Osteoblast (primary cell): ENCODE results near the gene SERPINB8. TPM values are rescaled to one million over a fixed set of nuclear protein-coding genes. Genes with fewer than 3 reads are reported as not detected.

Experiments used
- DNase-seq: peaks from one replicate; pipeline ENCODE4 v3.0.0; 2011; ENCODE audit warnings: low spot score, mixed read lengths; ENCODE audit not compliant: insufficient read length; ENCODE audit errors: missing footprints
- H2AFZ ChIP-seq: 2 replicates; pipeline ENCODE4 v1.6.0; 2011; ENCODE audit warnings: mild to moderate bottlenecking, low read length
- H3K27ac ChIP-seq: 2 replicates; pipeline ENCODE4 v1.5.1; 2011; ENCODE audit warnings: mild to moderate bottlenecking, low read depth, low read length, moderate library complexity
- H3K27me3 ChIP-seq: 2 replicates; pipeline ENCODE4 v1.6.0; 2012; ENCODE audit warnings: mild to moderate bottlenecking, control low read depth, inconsistent platforms, low read length, moderate library complexity; ENCODE audit not compliant: insufficient read depth
- H3K36me3 ChIP-seq: 2 replicates; pipeline ENCODE4 v1.5.1; 2011; ENCODE audit warnings: mild to moderate bottlenecking, low read length, control low read depth, moderate library complexity; ENCODE audit not compliant: insufficient read depth
- H3K4me1 ChIP-seq: 2 replicates; pipeline ENCODE4 v1.5.1; 2011; ENCODE audit warnings: mild to moderate bottlenecking, low read length, control low read depth, moderate library complexity; ENCODE audit not compliant: insufficient read depth
- H3K4me2 ChIP-seq: 2 replicates; pipeline ENCODE4 v1.6.0; 2011; ENCODE audit warnings: mild to moderate bottlenecking, low read length; ENCODE audit not compliant: insufficient read depth
- H3K4me3 ChIP-seq: fragments of 200-600 bp; sonication (generic); 3 replicates; pipeline ENCODE4 v1.5.1; 2012; ENCODE audit warnings: mild to moderate bottlenecking, low read length, inconsistent platforms; ENCODE audit not compliant: insufficient read depth
- H3K79me2 ChIP-seq: 2 replicates; pipeline ENCODE4 v1.6.0; 2012; ENCODE audit warnings: mild to moderate bottlenecking, low read length, control low read depth, inconsistent platforms; ENCODE audit not compliant: insufficient read depth
- H3K9me3 ChIP-seq: 2 replicates; pipeline ENCODE4 v1.5.1; 2011; ENCODE audit warnings: low read depth, low read length, control low read depth
- H4K20me1 ChIP-seq: 2 replicates; pipeline ENCODE4 v1.6.0; 2012; ENCODE audit warnings: mild to moderate bottlenecking, low read length, control low read depth; ENCODE audit not compliant: insufficient read depth
- CTCF ChIP-seq: IDR thresholded peaks from 2 replicates; pipeline ENCODE4 v1.5.1; 2011; ENCODE audit warnings: mild to moderate bottlenecking, low read depth, low read length, moderate library complexity; ENCODE audit errors: extremely low read depth
- total RNA-seq: library from RNA; depleted of rRNA; stranded (reverse); fragments of >200 nt; gene quantifications from 2 replicates; pipeline ENCODE4 v1.2.3, GENCODE V29; 2012

SERPINB8 gene
- total RNA-seq, 1 donor = 30.4 TPM

GRCh38 chr18:63963615-63964256 is 6.1 kb upstream of the SERPINB8 start:
- no peak overlapping the region for H2AFZ ChIP-seq
- no peaks in the 10 kb centered on the region for H3K36me3 ChIP-seq
- H3K27me3 ChIP-seq = peaks cover 23% of the 10 kb centered on the region
- H3K9me3 ChIP-seq = no peaks in the 10 kb centered on the region
- H4K20me1 ChIP-seq = no peaks in the 10 kb centered on the region
- H3K4me2 ChIP-seq = no peak overlapping the region
- H3K79me2 ChIP-seq = no peaks in the 10 kb centered on the region
- no peaks in the 10 kb centered on the region for H3K4me1 ChIP-seq
- DNase-seq = peak; percentile 32
- H3K27ac ChIP-seq = no peak overlapping the region
- no peak overlapping the region for H3K4me3 ChIP-seq
- TF ChIP-seq CTCF = peak; percentile 91

GRCh38 chr18:63964908-63965307 is 5.0 kb upstream of the SERPINB8 start:
- no peak overlapping the region for H2AFZ ChIP-seq
- H3K4me2 ChIP-seq = no peak overlapping the region
- H3K79me2 ChIP-seq = no peaks in the 10 kb centered on the region
- no peak overlapping the region for H3K27ac ChIP-seq
- H4K20me1 ChIP-seq = no peaks in the 10 kb centered on the region
- H3K27me3 ChIP-seq = peaks cover 20% of the 10 kb centered on the region
- no peak for DNase-seq
- TF ChIP-seq CTCF = no peak
- no peaks in the 10 kb centered on the region for H3K9me3 ChIP-seq
- H3K4me1 ChIP-seq = peaks cover 7% of the 10 kb centered on the region
- no peak overlapping the region for H3K4me3 ChIP-seq
- no peaks in the 10 kb centered on the region for H3K36me3 ChIP-seq

GRCh38 chr18:63965716-63966330 is 4.1 kb upstream of the SERPINB8 start:
- Histone ChIP-seq H3K4me2 (no peak overlapping the region), H3K9me3 (no peaks in the 10 kb centered on the region), H3K4me1 (peaks cover 7% of the 10 kb centered on the region), H4K20me1 (no peaks in the 10 kb centered on the region), H3K27ac (no peak overlapping the region), H2AFZ (no peak overlapping the region), H3K36me3 (no peaks in the 10 kb centered on the region), H3K79me2 (peaks cover 2% of the 10 kb centered on the region), H3K4me3 (no peak overlapping the region), H3K27me3 (peaks cover 12% of the 10 kb centered on the region)
- TF ChIP-seq CTCF = no peak
- no peak for DNase-seq

- no peaks in the 10 kb centered on the region for H3K27me3 ChIP-seq
- H2AFZ ChIP-seq = peak overlapping the region; percentile 98
- peaks cover 7% of the 10 kb centered on the region for H3K4me1 ChIP-seq
- H4K20me1 ChIP-seq = peaks cover 5% of the 10 kb centered on the region
- H3K4me3 ChIP-seq = peak overlapping the region; percentile 89
- H3K27ac ChIP-seq = peak overlapping the region; percentile 89
- peak; percentile 83 for DNase-seq
- no peak for TF ChIP-seq CTCF
- H3K4me2 ChIP-seq = peak overlapping the region; percentile 97
- H3K79me2 ChIP-seq = peaks cover 37% of the 10 kb centered on the region
- no peaks in the 10 kb centered on the region for H3K36me3 ChIP-seq
- no peaks in the 10 kb centered on the region for H3K9me3 ChIP-seq
Observed at GRCh38 chr18:63970809-63971205, 926 bp downstream of the SERPINB8 start.
